ENCODE measurements around the gene KSR1.
A peak's percentile ranks its signal among the peaks of the same experiment; 100 is the strongest.

KSR1 gene

GRCh38 chr17:27429666-27430382, 26.4 kb upstream of the KSR1 start:
- no CpG with 5 or more reads among the region's 21 CpGs for WGBS, 2 donors (ENCODE audit: extremely low coverage in 2 of 2, insufficient read length in 2 of 2, insufficient replicate concordance in 1 of 2)
- Histone ChIP-seq H2BK5ac (ENCODE audit: low read length) (peak overlapping the region; percentile 75), H3K4ac (ENCODE audit: low read length) (peak overlapping the region; percentile 37), H3K4me2 (ENCODE audit: insufficient read depth, low read length, poor library complexity, severe bottlenecking) (no peak overlapping the region), H3K27me3 (ENCODE audit: control insufficient read depth in 3 of 3, insufficient read depth in 3 of 3, low read depth in 1 of 3, low read length in 3 of 3) (peaks cover 0 to 6% (median 0%) of the 10 kb centered on the region in 3 experiments), H2AK5ac (ENCODE audit: low read depth, low read length) (peak overlapping the region; percentile 95), H4K8ac (ENCODE audit: low read depth, low read length) (no peak overlapping the region), H3K9ac (ENCODE audit: low read depth, low read length, poor library complexity) (no peak overlapping the region), H3K23ac (ENCODE audit: low read depth, low read length, poor library complexity) (no peak overlapping the region), H2AFZ (ENCODE audit: low read length) (no peak overlapping the region), H3K18ac (ENCODE audit: low read length) (peak overlapping the region; percentile 71), H3K9me3 (replicated peaks in 1 of 2; ENCODE audit: control insufficient read depth in 2 of 2, insufficient read depth in 1 of 2, low read depth in 1 of 2, low read length in 2 of 2) (no peaks in the 10 kb centered on the region), H3K79me1 (ENCODE audit: low read depth, low read length) (peaks cover 1% of the 10 kb centered on the region), H2BK15ac (ENCODE audit: low read length) (peak overlapping the region; percentile 67), H4K91ac (ENCODE audit: low read depth, low read length, poor library complexity) (no peak overlapping the region), H3K4me1 (ENCODE audit: control insufficient read depth in 2 of 2, insufficient read depth in 1 of 2, low read depth in 1 of 2, low read length in 2 of 2) (no peaks in the 10 kb centered on the region), H3K36me3 (replicated peaks in 1 of 2; ENCODE audit: control insufficient read depth in 2 of 2, insufficient read depth in 2 of 2, low read length in 2 of 2) (no peaks in the 10 kb centered on the region), H3K27ac (replicated peaks; ENCODE audit: low read length) (no peak overlapping the region), H3K4me3 (ENCODE audit: low read length in 2 of 2) (no peak overlapping the region), H2BK12ac (ENCODE audit: low read length) (no peak overlapping the region), H2BK120ac (ENCODE audit: low read depth, low read length) (no peak overlapping the region), H3K14ac (ENCODE audit: low read length) (peak overlapping the region; percentile 25)
- DNase-seq (ENCODE audit: low spot score): no peak

DNA sequence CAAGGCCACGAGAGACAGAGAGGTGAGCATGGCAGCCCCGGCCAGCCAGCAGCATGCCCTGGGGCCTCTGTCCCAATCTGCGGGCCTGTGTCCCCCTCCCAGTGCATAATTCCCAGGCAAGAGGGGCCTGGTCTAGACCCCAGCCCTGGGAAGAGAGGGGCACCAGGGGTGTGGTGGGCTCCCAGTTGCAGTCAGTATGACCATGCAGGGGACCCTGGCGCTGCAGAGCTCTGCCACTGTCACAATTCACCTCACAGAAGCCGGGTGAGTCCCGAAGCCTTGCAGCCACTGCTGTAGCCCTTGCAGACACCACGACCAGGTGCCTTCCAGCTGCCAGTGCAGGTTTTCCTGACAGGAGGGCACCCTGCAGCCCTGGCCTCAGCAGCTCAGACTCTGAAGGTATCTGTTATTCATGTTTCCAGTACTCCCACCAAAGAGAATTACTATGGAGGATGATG, 25.8 kb upstream of the KSR1 start:
- no peak overlapping the region for H3K9ac ChIP-seq (ENCODE audit: low read depth, low read length, poor library complexity)
- H3K23ac ChIP-seq (ENCODE audit: low read depth, low read length, poor library complexity): no peak overlapping the region
- H2AK5ac ChIP-seq (ENCODE audit: low read depth, low read length): peak overlapping the region; percentile 95
- H3K14ac ChIP-seq (ENCODE audit: low read length): peak overlapping the region; percentile 38
- no peaks in the 10 kb centered on the region for H3K9me3 ChIP-seq (replicated peaks in 1 of 2; ENCODE audit: control insufficient read depth in 2 of 2, insufficient read depth in 1 of 2, low read depth in 1 of 2, low read length in 2 of 2)
- H2BK15ac ChIP-seq (ENCODE audit: low read length): no peak overlapping the region
- no peak overlapping the region for H3K4me3 ChIP-seq (ENCODE audit: low read length in 2 of 2)
- peak overlapping the region; percentile 37 for H3K4ac ChIP-seq (ENCODE audit: low read length)
- no peak overlapping the region for H4K8ac ChIP-seq (ENCODE audit: low read depth, low read length)
- H4K91ac ChIP-seq (ENCODE audit: low read depth, low read length, poor library complexity): no peak overlapping the region
- H3K18ac ChIP-seq (ENCODE audit: low read length): peak overlapping the region; percentile 71
- no peak overlapping the region for H3K27ac ChIP-seq (replicated peaks; ENCODE audit: low read length)
- H2BK5ac ChIP-seq (ENCODE audit: low read length): no peak overlapping the region
- no peaks in the 10 kb centered on the region for H3K4me1 ChIP-seq (ENCODE audit: control insufficient read depth in 2 of 2, insufficient read depth in 1 of 2, low read depth in 1 of 2, low read length in 2 of 2)
- peaks cover 0 to 10% (median 0%) of the 10 kb centered on the region in 3 experiments for H3K27me3 ChIP-seq (ENCODE audit: control insufficient read depth in 3 of 3, insufficient read depth in 3 of 3, low read depth in 1 of 3, low read length in 3 of 3)
- no peak overlapping the region for H2AFZ ChIP-seq (ENCODE audit: low read length)
- no peak overlapping the region for H3K4me2 ChIP-seq (ENCODE audit: insufficient read depth, low read length, poor library complexity, severe bottlenecking)
- DNase-seq (ENCODE audit: low spot score): no peak
- H3K79me1 ChIP-seq (ENCODE audit: low read depth, low read length): peaks cover 1% of the 10 kb centered on the region
- H2BK120ac ChIP-seq (ENCODE audit: low read depth, low read length): no peak overlapping the region
- H2BK12ac ChIP-seq (ENCODE audit: low read length): no peak overlapping the region
- H3K36me3 ChIP-seq (replicated peaks in 1 of 2; ENCODE audit: control insufficient read depth in 2 of 2, insufficient read depth in 2 of 2, low read length in 2 of 2): no peaks in the 10 kb centered on the region
- no CpG with 5 or more reads among the region's 7 CpGs for WGBS, 2 donors (ENCODE audit: extremely low coverage in 2 of 2, insufficient read length in 2 of 2, insufficient replicate concordance in 1 of 2)

DNA sequence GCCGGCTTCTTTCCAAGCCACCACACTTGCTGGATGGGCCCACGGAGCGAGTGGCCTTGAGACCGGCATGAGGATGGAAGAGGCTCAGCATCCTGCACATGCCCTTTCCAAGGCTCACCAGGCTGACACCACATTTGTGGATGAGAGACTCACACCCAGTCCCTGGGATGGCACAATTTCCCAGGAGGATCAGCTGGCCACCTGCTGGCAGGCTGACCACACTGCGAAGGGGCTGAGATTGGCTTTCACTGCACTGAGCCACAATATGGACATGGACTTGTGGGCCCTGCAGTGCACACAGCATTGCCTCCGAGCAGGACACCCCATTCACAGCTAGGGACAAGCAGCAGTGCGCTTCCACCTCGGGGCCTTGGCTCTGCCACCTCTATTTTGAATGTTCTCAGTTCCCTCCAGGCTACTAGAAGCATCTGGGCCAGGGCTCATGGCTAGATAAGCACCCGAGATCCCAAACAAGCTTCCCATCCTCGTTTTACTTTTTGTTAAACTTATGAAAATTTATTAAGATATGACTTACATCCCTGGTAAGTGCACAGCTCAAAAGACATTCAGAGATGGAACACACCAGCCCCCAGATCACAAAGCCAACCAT, 25.3 kb upstream of the KSR1 start:
- Histone ChIP-seq H3K9ac (ENCODE audit: low read depth, low read length, poor library complexity) (no peak overlapping the region), H2BK15ac (ENCODE audit: low read length) (peak overlapping the region; percentile 19), H3K27me3 (ENCODE audit: control insufficient read depth in 3 of 3, insufficient read depth in 3 of 3, low read depth in 1 of 3, low read length in 3 of 3) (peaks cover 0 to 11% (median 0%) of the 10 kb centered on the region in 3 experiments), H2BK12ac (ENCODE audit: low read length) (no peak overlapping the region), H3K4me1 (ENCODE audit: control insufficient read depth in 2 of 2, insufficient read depth in 1 of 2, low read depth in 1 of 2, low read length in 2 of 2) (no peaks in the 10 kb centered on the region), H4K91ac (ENCODE audit: low read depth, low read length, poor library complexity) (no peak overlapping the region), H3K18ac (ENCODE audit: low read length) (no peak overlapping the region), H3K4ac (ENCODE audit: low read length) (no peak overlapping the region), H4K8ac (ENCODE audit: low read depth, low read length) (no peak overlapping the region), H3K9me3 (replicated peaks in 1 of 2; ENCODE audit: control insufficient read depth in 2 of 2, insufficient read depth in 1 of 2, low read depth in 1 of 2, low read length in 2 of 2) (no peaks in the 10 kb centered on the region), H3K79me1 (ENCODE audit: low read depth, low read length) (peaks cover 1% of the 10 kb centered on the region), H2BK5ac (ENCODE audit: low read length) (no peak overlapping the region), H3K27ac (replicated peaks; ENCODE audit: low read length) (no peak overlapping the region), H3K4me3 (ENCODE audit: low read length in 2 of 2) (no peak overlapping the region), H3K14ac (ENCODE audit: low read length) (no peak overlapping the region), H3K36me3 (replicated peaks in 1 of 2; ENCODE audit: control insufficient read depth in 2 of 2, insufficient read depth in 2 of 2, low read length in 2 of 2) (no peaks in the 10 kb centered on the region), H2AK5ac (ENCODE audit: low read depth, low read length) (peak overlapping the region; percentile 95), H2BK120ac (ENCODE audit: low read depth, low read length) (no peak overlapping the region), H3K4me2 (ENCODE audit: insufficient read depth, low read length, poor library complexity, severe bottlenecking) (no peak overlapping the region), H2AFZ (ENCODE audit: low read length) (no peak overlapping the region), H3K23ac (ENCODE audit: low read depth, low read length, poor library complexity) (peak overlapping the region; percentile 45)
- no CpG with 5 or more reads among the region's 10 CpGs for WGBS, 2 donors (ENCODE audit: extremely low coverage in 2 of 2, insufficient read length in 2 of 2, insufficient replicate concordance in 1 of 2)
- DNase-seq (ENCODE audit: low spot score): peak; percentile 15

DNA sequence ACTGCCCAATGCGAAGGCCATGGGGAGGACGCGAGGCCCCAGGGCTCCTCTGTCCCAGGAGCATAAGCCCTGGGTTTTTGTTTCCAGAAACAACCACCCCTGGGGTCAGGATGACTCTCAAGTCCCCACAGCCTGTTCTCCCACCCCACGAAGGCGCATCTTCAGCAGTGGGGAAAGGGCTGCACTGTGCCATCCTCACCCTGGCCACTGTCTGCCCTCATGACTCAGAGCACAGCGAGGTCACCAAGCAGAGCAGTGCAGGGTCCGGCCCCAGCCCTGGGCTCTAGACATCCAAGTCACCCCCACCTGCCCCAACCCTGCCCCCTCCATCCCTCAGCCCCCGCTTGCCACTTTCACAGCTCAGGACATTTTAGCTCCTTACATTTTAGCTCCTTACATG, 22.7 kb upstream of the KSR1 start:
- Histone ChIP-seq H3K79me1 (ENCODE audit: low read depth, low read length) (peaks cover 1% of the 10 kb centered on the region), H2BK15ac (ENCODE audit: low read length) (no peak overlapping the region), H3K4me2 (ENCODE audit: insufficient read depth, low read length, poor library complexity, severe bottlenecking) (no peak overlapping the region), H2BK120ac (ENCODE audit: low read depth, low read length) (no peak overlapping the region), H4K8ac (ENCODE audit: low read depth, low read length) (no peak overlapping the region), H2BK5ac (ENCODE audit: low read length) (no peak overlapping the region), H2AFZ (ENCODE audit: low read length) (no peak overlapping the region), H3K14ac (ENCODE audit: low read length) (no peak overlapping the region), H4K91ac (ENCODE audit: low read depth, low read length, poor library complexity) (no peak overlapping the region), H2AK5ac (ENCODE audit: low read depth, low read length) (peak overlapping the region; percentile 70), H3K23ac (ENCODE audit: low read depth, low read length, poor library complexity) (no peak overlapping the region), H3K9ac (ENCODE audit: low read depth, low read length, poor library complexity) (no peak overlapping the region), H3K4me1 (ENCODE audit: control insufficient read depth in 2 of 2, insufficient read depth in 1 of 2, low read depth in 1 of 2, low read length in 2 of 2) (no peaks in the 10 kb centered on the region), H2BK12ac (ENCODE audit: low read length) (no peak overlapping the region), H3K18ac (ENCODE audit: low read length) (no peak overlapping the region), H3K27ac (replicated peaks; ENCODE audit: low read length) (no peak overlapping the region), H3K36me3 (replicated peaks in 1 of 2; ENCODE audit: control insufficient read depth in 2 of 2, insufficient read depth in 2 of 2, low read length in 2 of 2) (no peaks in the 10 kb centered on the region), H3K4ac (ENCODE audit: low read length) (peak overlapping the region; percentile 37), H3K27me3 (ENCODE audit: control insufficient read depth in 3 of 3, insufficient read depth in 3 of 3, low read depth in 1 of 3, low read length in 3 of 3) (peaks cover 0 to 11% (median 0%) of the 10 kb centered on the region in 3 experiments), H3K9me3 (replicated peaks in 1 of 2; ENCODE audit: control insufficient read depth in 2 of 2, insufficient read depth in 1 of 2, low read depth in 1 of 2, low read length in 2 of 2) (no peaks in the 10 kb centered on the region), H3K4me3 (ENCODE audit: low read length in 2 of 2) (no peak overlapping the region)
- no peak for DNase-seq (ENCODE audit: low spot score)
- no CpG with 5 or more reads among the region's 8 CpGs for WGBS, 2 donors (ENCODE audit: extremely low coverage in 2 of 2, insufficient read length in 2 of 2, insufficient replicate concordance in 1 of 2)
